ENCODE measurements around the gene KIAA0319L.

- no peak for TF ChIP-seq POLR2A (IDR thresholded peaks at IDR 0.05)
- TF ChIP-seq, protein P1, sequence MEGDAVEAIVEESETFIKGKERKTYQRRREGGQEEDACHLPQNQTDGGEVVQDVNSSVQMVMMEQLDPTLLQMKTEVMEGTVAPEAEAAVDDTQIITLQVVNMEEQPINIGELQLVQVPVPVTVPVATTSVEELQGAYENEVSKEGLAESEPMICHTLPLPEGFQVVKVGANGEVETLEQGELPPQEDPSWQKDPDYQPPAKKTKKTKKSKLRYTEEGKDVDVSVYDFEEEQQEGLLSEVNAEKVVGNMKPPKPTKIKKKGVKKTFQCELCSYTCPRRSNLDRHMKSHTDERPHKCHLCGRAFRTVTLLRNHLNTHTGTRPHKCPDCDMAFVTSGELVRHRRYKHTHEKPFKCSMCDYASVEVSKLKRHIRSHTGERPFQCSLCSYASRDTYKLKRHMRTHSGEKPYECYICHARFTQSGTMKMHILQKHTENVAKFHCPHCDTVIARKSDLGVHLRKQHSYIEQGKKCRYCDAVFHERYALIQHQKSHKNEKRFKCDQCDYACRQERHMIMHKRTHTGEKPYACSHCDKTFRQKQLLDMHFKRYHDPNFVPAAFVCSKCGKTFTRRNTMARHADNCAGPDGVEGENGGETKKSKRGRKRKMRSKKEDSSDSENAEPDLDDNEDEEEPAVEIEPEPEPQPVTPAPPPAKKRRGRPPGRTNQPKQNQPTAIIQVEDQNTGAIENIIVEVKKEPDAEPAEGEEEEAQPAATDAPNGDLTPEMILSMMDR (IDR thresholded peaks at IDR 0.05): no peak
Observed at GRCh38 chr1:35475856-35476674, 81.1 kb downstream of the KIAA0319L start.
